PC-3 (cell line): ENCODE measurements around the gene LHFPL3. TPM values are rescaled to one million over a fixed set of nuclear protein-coding genes. Genes with fewer than 3 reads are reported as not detected.

Experiments
- ATAC-seq: fragments of 200-7000 bp; cut with Tn5 transposase; 2 replicates; pipeline ENCODE4 v1.9.1; 2020; ENCODE audit warnings: mild to moderate bottlenecking, moderate library complexity
- BruUV-seq: library from RNA; stranded (reverse); fragments of 400-500 nt; replicated peaks from 2 replicates; lab custom pipeline; 2021; lab: Mats Ljungman, UMichigan
- CTCF ChIA-PET: fragments of 300-600 bp; sonication (Branson Sonifier 250); formaldehyde crosslinking; loops from one replicate; lab custom pipeline; 2022; ENCODE audit warnings: antibody characterized with exemption; lab: Charles Lee
- POLR2A ChIA-PET: fragments of 300-600 bp; sonication (Branson Sonifier 250); formaldehyde crosslinking; loops from one replicate; lab custom pipeline; 2022; ENCODE audit warnings: antibody characterized with exemption; ENCODE audit not compliant: unreplicated experiment; lab: Charles Lee
- DNase-seq: peaks from one replicate; pipeline ENCODE4 v3.0.0-alpha.2; 2015
- H2AFZ ChIP-seq: fragments of 300-600 bp; sonication (generic); 2 replicates; pipeline ENCODE4 v1.6.0; 2016; ENCODE audit warnings: antibody characterized with exemption, low read length
- H3F3A ChIP-seq: fragments of 300-600 bp; sonication (generic); one replicate; pipeline ENCODE4 v1.6.0; 2017; ENCODE audit warnings: antibody characterized with exemption, low read length, control low read depth, mild to moderate bottlenecking; ENCODE audit not compliant: unreplicated experiment
- H3K27ac ChIP-seq: fragments of 300-600 bp; sonication (generic); 2 replicates; pipeline ENCODE4 v1.5.1; 2016; ENCODE audit warnings: mild to moderate bottlenecking, low read length
- H3K27me3 ChIP-seq: fragments of 300-600 bp; sonication (generic); 2 replicates; pipeline ENCODE4 v1.6.1; 2016; ENCODE audit warnings: low read length, mixed read lengths
- H3K36me3 ChIP-seq: fragments of 300-600 bp; sonication (generic); 2 replicates; pipeline ENCODE4 v1.6.1; 2016; ENCODE audit warnings: low read depth, mixed run types, low read length, mixed read lengths
- H3K4me1 ChIP-seq: fragments of 300-600 bp; sonication (generic); 2 replicates; pipeline ENCODE4 v1.5.1; 2016; ENCODE audit warnings: low read length; ENCODE audit not compliant: insufficient read depth
- H3K4me2 ChIP-seq: fragments of 300-600 bp; sonication (generic); 2 replicates; pipeline ENCODE4 v1.6.0; 2016; ENCODE audit warnings: low read length
- H3K4me3 ChIP-seq: fragments of 300-600 bp; sonication (generic); 2 replicates; pipeline ENCODE4 v1.5.1; 2016; ENCODE audit warnings: mild to moderate bottlenecking, low read length, mixed read lengths
- H3K79me2 ChIP-seq: fragments of 300-600 bp; sonication (generic); 2 replicates; pipeline ENCODE4 v1.6.1; 2017; ENCODE audit warnings: low read length, mixed read lengths
- H3K9ac ChIP-seq: fragments of 300-600 bp; sonication (generic); 2 replicates; pipeline ENCODE4 v1.6.0; 2016; ENCODE audit warnings: mild to moderate bottlenecking, low read length
- H3K9me2 ChIP-seq: fragments of 300-600 bp; sonication (generic); replicated peaks from 2 replicates; pipeline ENCODE4 v1.6.1; 2016; ENCODE audit warnings: mixed run types, low read length, mixed read lengths
- H3K9me3 ChIP-seq: fragments of 300-600 bp; sonication (generic); 2 replicates; pipeline ENCODE4 v1.6.1; 2016; ENCODE audit warnings: low read length, mixed read lengths
- H4K20me1 ChIP-seq: fragments of 300-600 bp; sonication (generic); 2 replicates; pipeline ENCODE4 v1.6.1; 2016; ENCODE audit warnings: low read length, mixed read lengths
- CTCF ChIP-seq: fragments of 300-600 bp; sonication (generic); conservative IDR thresholded peaks from 2 replicates; pipeline ENCODE4 v1.5.1; 2017; ENCODE audit warnings: antibody characterized with exemption, low read depth, mild to moderate bottlenecking, low read length
- EZH2 ChIP-seq: fragments of 300-600 bp; sonication (generic); IDR thresholded peaks from one replicate; pipeline ENCODE4 v1.6.1; 2017; ENCODE audit warnings: antibody characterized with exemption, mild to moderate bottlenecking, low read length; ENCODE audit not compliant: unreplicated experiment
- EZH2phosphoT487 ChIP-seq: fragments of 300-600 bp; sonication (generic); IDR thresholded peaks from 2 replicates; pipeline ENCODE4 v1.6.1; 2018; ENCODE audit warnings: mild to moderate bottlenecking, antibody characterized with exemption, low read length, borderline replicate concordance
- intact Hi-C: fragments of 100-400 bp; cut with micrococcal nuclease; formaldehyde crosslinking; loops from 2 replicates; pipeline ENCODE4 v1.9.0; 2023
- total RNA-seq: library from RNA; depleted of rRNA; stranded (reverse); fragments of >200 nt; gene quantifications from 2 replicates; pipeline ENCODE4 v1.2.3, GENCODE V29; 2014

LHFPL3 gene
- total RNA-seq, 1 experiment from 2014 or later, result not detected

GRCh38 chr7:104414216-104414615 is 85.8 kb downstream of the LHFPL3 start:
- Histone ChIP-seq H3K9me3 (no peaks in the 10 kb centered on the region), H3K4me1 (no peaks in the 10 kb centered on the region), H3K79me2 (no peaks in the 10 kb centered on the region), H3K27ac (no peak overlapping the region), H3K36me3 (no peaks in the 10 kb centered on the region), H2AFZ (no peak overlapping the region), H3K9ac (no peak overlapping the region), H3K27me3 (peaks cover 30% of the 10 kb centered on the region), H3K4me3 (no peak overlapping the region), H3K9me2 (no peaks in the 10 kb centered on the region), H3F3A (no peaks in the 10 kb centered on the region), H4K20me1 (no peaks in the 10 kb centered on the region), H3K4me2 (no peak overlapping the region)
- no TSS peak for BruUV-seq
- CTCF ChIA-PET, result no interaction called here
- TF ChIP-seq EZH2phosphoT487 (no peak), EZH2 (no peak), CTCF (no peak)
- DNase-seq (no peak), ATAC-seq (no peak)
- intact Hi-C loops, result no loop called here
- POLR2A ChIA-PET, result interaction anchor here (0.6 kb wide), 1 partner anchor 19 kb away, joined by 3 read pairs; no protein-coding TSS in a partner anchor

GRCh38 chr7:104415700-104416099 is 87.3 kb downstream of the LHFPL3 start:
- intact Hi-C loops, result no loop called here
- Histone ChIP-seq H3K79me2 (no peaks in the 10 kb centered on the region), H3K9ac (no peak overlapping the region), H3K27ac (no peak overlapping the region), H3F3A (no peaks in the 10 kb centered on the region), H3K36me3 (no peaks in the 10 kb centered on the region), H3K9me3 (no peaks in the 10 kb centered on the region), H3K27me3 (peaks cover 40% of the 10 kb centered on the region), H3K4me1 (no peaks in the 10 kb centered on the region), H3K4me2 (no peak overlapping the region), H2AFZ (no peak overlapping the region), H3K4me3 (no peak overlapping the region), H3K9me2 (no peaks in the 10 kb centered on the region), H4K20me1 (no peaks in the 10 kb centered on the region)
- ChIA-PET CTCF (no interaction called here), POLR2A (no interaction called here)
- BruUV-seq, result no TSS peak
- TF ChIP-seq EZH2, result no peak
- TF ChIP-seq CTCF, result peak; percentile 27; the same call in 1 of the 2 replicates
- no peak for TF ChIP-seq EZH2phosphoT487
- ATAC-seq, result peak; percentile 40; the same call in 1 of the 2 replicates
- peak; percentile 2 for DNase-seq

DNA sequence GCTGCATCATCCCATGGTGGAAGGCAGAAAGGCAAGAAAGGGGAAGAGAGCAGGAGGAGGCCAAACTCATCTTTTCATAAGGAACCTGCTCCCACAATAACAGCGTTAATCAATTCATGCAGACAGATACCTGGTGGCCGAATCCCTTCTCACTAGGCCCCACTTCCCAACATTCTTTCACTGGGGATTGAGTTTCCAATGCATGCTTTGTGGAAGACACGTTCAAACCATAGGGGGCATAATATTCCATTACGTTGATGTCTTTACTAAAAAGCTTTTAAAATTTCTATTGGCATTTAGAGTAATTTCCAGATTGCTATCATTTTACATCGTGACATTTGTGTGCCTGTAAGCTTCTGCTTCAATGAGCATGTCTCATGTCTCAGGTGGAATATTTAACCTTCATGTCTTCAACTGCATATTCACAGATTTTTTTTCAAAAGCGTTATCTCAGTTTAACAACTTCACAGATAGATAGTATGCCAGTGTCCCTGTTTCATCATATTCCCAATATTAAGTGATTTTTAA is 88.5 kb downstream of the LHFPL3 start:
- Histone ChIP-seq H3K9me3 (no peaks in the 10 kb centered on the region), H3K27ac (no peak overlapping the region), H3K4me1 (no peaks in the 10 kb centered on the region), H3K4me2 (no peak overlapping the region), H3K27me3 (peaks cover 51% of the 10 kb centered on the region), H3K9ac (no peak overlapping the region), H3F3A (no peaks in the 10 kb centered on the region), H3K4me3 (no peak overlapping the region), H3K36me3 (no peaks in the 10 kb centered on the region), H3K9me2 (no peaks in the 10 kb centered on the region), H4K20me1 (no peaks in the 10 kb centered on the region), H3K79me2 (no peaks in the 10 kb centered on the region), H2AFZ (no peak overlapping the region)
- TF ChIP-seq EZH2phosphoT487 (no peak), CTCF (no peak), EZH2 (no peak)
- CTCF ChIA-PET, result no interaction called here
- intact Hi-C loops, result no loop called here
- ATAC-seq (no peak), DNase-seq (no peak)
- POLR2A ChIA-PET, result no interaction called here
- BruUV-seq, result no TSS peak
